ENCODE data around the gene DET1.
"Not testable (repeated sequence)": the region's sequence is repeated elsewhere in the genome, so short reads cannot be mapped to it uniquely, and the experiment has no call there.

The DET1 gene

GRCh38 chr15:88558026-88558425 is 11.5 kb upstream of the DET1 start:
- H3K4me3 Mint-ChIP-seq; ATAC-seq (replicated peaks); H3K9me3 Mint-ChIP-seq; H3K4me1 Mint-ChIP-seq; H3K27ac Mint-ChIP-seq; DNase-seq; H3K36me3 Mint-ChIP-seq: not testable (repeated sequence)
- H3K27me3 Mint-ChIP-seq, result peaks cover 21 to 25% of the 10 kb centered on the region in 2 donors

GRCh38 chr15:88548009-88548408 is 1.5 kb upstream of the DET1 start:
- not testable (repeated sequence) for H3K9me3 Mint-ChIP-seq; H3K27me3 Mint-ChIP-seq; H3K4me3 Mint-ChIP-seq; ATAC-seq (replicated peaks); DNase-seq; H3K4me1 Mint-ChIP-seq; H3K27ac Mint-ChIP-seq
- H3K36me3 Mint-ChIP-seq, result peaks cover 4 to 13% of the 10 kb centered on the region in 2 donors

- DNase-seq; H3K27me3 Mint-ChIP-seq; H3K4me1 Mint-ChIP-seq; H3K9me3 Mint-ChIP-seq; ATAC-seq (replicated peaks): not testable (repeated sequence)
- H3K4me3 Mint-ChIP-seq, result peak overlapping the region; percentile 90 to 93
- H3K27ac Mint-ChIP-seq, result peak overlapping the region; percentile 96
- H3K36me3 Mint-ChIP-seq, result peaks cover 7 to 18% of the 10 kb centered on the region in 2 donors
Measured at GRCh38 chr15:88545578-88546247, 768 bp downstream of the DET1 start.

- no peak for ATAC-seq (replicated peaks)
- peaks cover 7 to 9% of the 10 kb centered on the region in 2 donors for H3K4me1 Mint-ChIP-seq
- peaks cover 2 to 4% of the 10 kb centered on the region in 2 donors for H3K9me3 Mint-ChIP-seq
- H3K4me3 Mint-ChIP-seq, result no peak overlapping the region
- no peak overlapping the region for H3K27ac Mint-ChIP-seq
- DNase-seq, result no peak
- H3K36me3 Mint-ChIP-seq, result peaks cover 7 to 26% of the 10 kb centered on the region in 2 donors
- H3K27me3 Mint-ChIP-seq, result no peaks in the 10 kb centered on the region
Measured at GRCh38 chr15:88543065-88543776, 3.3 kb downstream of the DET1 start.

GRCh38 chr15:88542342-88542733 is 4.1 kb downstream of the DET1 start:
- Mint-ChIP-seq H3K4me1 (peaks cover 7 to 10% of the 10 kb centered on the region in 2 donors), H3K4me3 (no peak overlapping the region), H3K9me3 (peaks cover 2 to 4% of the 10 kb centered on the region in 2 donors), H3K27ac (no peak overlapping the region), H3K27me3 (no peaks in the 10 kb centered on the region), H3K36me3 (peaks cover 7 to 26% of the 10 kb centered on the region in 2 donors)
- DNase-seq (no peak), ATAC-seq (replicated peaks) (no peak)

GRCh38 chr15:88541709-88542341 is 4.7 kb downstream of the DET1 start:
- DNase-seq (no peak), ATAC-seq (replicated peaks) (no peak)
- Mint-ChIP-seq H3K9me3 (no peaks in the 10 kb centered on the region), H3K36me3 (peaks cover 3 to 22% of the 10 kb centered on the region in 2 donors), H3K4me1 (peaks cover 3 to 5% of the 10 kb centered on the region in 2 donors), H3K27ac (no peak overlapping the region), H3K27me3 (no peaks in the 10 kb centered on the region), H3K4me3 (no peak overlapping the region)

- H3K36me3 Mint-ChIP-seq, result peaks cover 3 to 23% of the 10 kb centered on the region in 2 donors
- H3K27me3 Mint-ChIP-seq; H3K9me3 Mint-ChIP-seq; H3K4me1 Mint-ChIP-seq; DNase-seq; H3K27ac Mint-ChIP-seq; H3K4me3 Mint-ChIP-seq; ATAC-seq (replicated peaks): not testable (repeated sequence)
Measured at GRCh38 chr15:88541111-88541510, 5.4 kb downstream of the DET1 start.

- not testable (repeated sequence) for ATAC-seq (replicated peaks); H3K27ac Mint-ChIP-seq
- H3K36me3 Mint-ChIP-seq, result peaks cover 6 to 30% of the 10 kb centered on the region in 2 donors
Measured at GRCh38 chr15:88540350-88540749, 6.1 kb downstream of the DET1 start.

GRCh38 chr15:88539441-88539840 is 7.0 kb downstream of the DET1 start:
- H3K4me1 Mint-ChIP-seq, result peaks cover 5 to 6% of the 10 kb centered on the region in 2 donors
- H3K9me3 Mint-ChIP-seq, result peaks cover 4 to 8% of the 10 kb centered on the region in 2 donors
- peaks cover 9 to 34% of the 10 kb centered on the region in 2 donors for H3K36me3 Mint-ChIP-seq
- H3K27me3 Mint-ChIP-seq, result no peaks in the 10 kb centered on the region
- DNase-seq (no peak), ATAC-seq (replicated peaks) (no peak)
- H3K27ac Mint-ChIP-seq, result no peak overlapping the region
- no peak overlapping the region for H3K4me3 Mint-ChIP-seq

More at GRCh38 chr15:88540350-88540749, 6.1 kb downstream of the DET1 start:
- H3K4me1 Mint-ChIP-seq, H3K9me3 Mint-ChIP-seq, DNase-seq, H3K27me3 Mint-ChIP-seq, H3K4me3 Mint-ChIP-seq: not testable (repeated sequence)

- Mint-ChIP-seq H3K27me3 (no peaks in the 10 kb centered on the region), H3K9me3 (peaks cover 4 to 11% of the 10 kb centered on the region in 2 donors), H3K36me3 (peaks cover 12 to 37% of the 10 kb centered on the region in 2 donors), H3K27ac (no peak overlapping the region), H3K4me3 (no peak overlapping the region), H3K4me1 (peaks cover 5 to 6% of the 10 kb centered on the region in 2 donors)
- ATAC-seq (replicated peaks) (no peak), DNase-seq (no peak)
Measured at GRCh38 chr15:88538972-88539371, 7.5 kb downstream of the DET1 start.

- no peak for ATAC-seq (replicated peaks)
- Mint-ChIP-seq H3K9me3 (peaks cover 4 to 12% of the 10 kb centered on the region in 2 donors), H3K4me3 (no peak overlapping the region), H3K36me3 (peaks cover 13 to 43% of the 10 kb centered on the region in 2 donors), H3K27me3 (no peaks in the 10 kb centered on the region), H3K27ac (no peak overlapping the region), H3K4me1 (peaks cover 5 to 6% of the 10 kb centered on the region in 2 donors)
- no peak for DNase-seq
Measured at GRCh38 chr15:88537591-88538317, 8.7 kb downstream of the DET1 start.

GRCh38 chr15:88535607-88536313 is 10.7 kb downstream of the DET1 start:
- Mint-ChIP-seq H3K9me3 (peaks cover 4 to 14% of the 10 kb centered on the region in 2 donors), H3K36me3 (peaks cover 20 to 49% of the 10 kb centered on the region in 2 donors), H3K27ac (no peak overlapping the region), H3K27me3 (no peaks in the 10 kb centered on the region), H3K4me1 (peaks cover 1 to 6% of the 10 kb centered on the region in 2 donors), H3K4me3 (no peak overlapping the region)
- no peak for ATAC-seq (replicated peaks)
- no peak for DNase-seq

GRCh38 chr15:88535100-88535499 is 11.4 kb downstream of the DET1 start:
- Mint-ChIP-seq H3K27me3 (no peaks in the 10 kb centered on the region), H3K4me1 (peaks cover 1 to 6% of the 10 kb centered on the region in 2 donors), H3K36me3 (peaks cover 26 to 56% of the 10 kb centered on the region in 2 donors), H3K4me3 (no peak overlapping the region), H3K27ac (no peak overlapping the region), H3K9me3 (peaks cover 4 to 14% of the 10 kb centered on the region in 2 donors)
- DNase-seq (no peak), ATAC-seq (replicated peaks) (no peak)

Measured in stimulated activated naive B cell treated with anti-CD40 and anti-IgM and Interleukin-4, amounts not matched to agents 10 μg/mL and 1 μg/mL and 100 μg/mL, for 72 hours (primary cell).